ENCODE data around the gene CD38.

GRCh38 chr4:15868826-15869413, 90.8 kb downstream of the CD38 start:
- TF ChIP-seq E2F4 (CRISPR knock-in tag; IDR thresholded peaks at IDR 0.05; ENCODE audit: borderline replicate concordance, low read depth) (no peak), CTCF (IDR thresholded peaks at IDR 0.05) (no peak), USF2 (CRISPR knock-in tag; IDR thresholded peaks at IDR 0.05) (no peak), IRF2 (CRISPR knock-in tag; IDR thresholded peaks at IDR 0.05; ENCODE audit: borderline replicate concordance, low read depth) (no peak), TEAD1 (CRISPR knock-in tag; IDR thresholded peaks at IDR 0.05) (no peak), ATF2 (CRISPR knock-in tag; IDR thresholded peaks at IDR 0.05; ENCODE audit: borderline replicate concordance, low read depth) (no peak), HMGXB4 (CRISPR knock-in tag; IDR thresholded peaks at IDR 0.05) (no peak), ESRRA (CRISPR knock-in tag; IDR thresholded peaks at IDR 0.05; ENCODE audit: borderline replicate concordance) (no peak), FOXP4 (CRISPR knock-in tag; IDR thresholded peaks at IDR 0.05) (no peak), SP1 (CRISPR knock-in tag; conservative IDR thresholded peaks at IDR 0.05) (no peak), HMGA2 (CRISPR knock-in tag; IDR thresholded peaks at IDR 0.05) (no peak), MLX (CRISPR knock-in tag; IDR thresholded peaks at IDR 0.05) (no peak), ZNF281 (CRISPR knock-in tag; IDR thresholded peaks at IDR 0.05) (no peak), ZBTB21 (CRISPR knock-in tag; IDR thresholded peaks at IDR 0.05; ENCODE audit: borderline replicate concordance) (no peak)

Measured in WTC11 (cell line).